NB4 (cell line): ENCODE results near the gene PLEKHM2.

Experiments
- DNase-seq: peaks from one replicate; pipeline ENCODE4 v3.0.0; 2010; ENCODE audit warnings: low read depth
- H3K4me3 ChIP-seq: one replicate; pipeline ENCODE4 v1.5.1; 2011; ENCODE audit warnings: mild to moderate bottlenecking, low read depth, low read length, moderate library complexity
- MAX ChIP-seq: IDR thresholded peaks from 2 replicates; pipeline ENCODE4 v1.6.1; 2011; ENCODE audit warnings: low read depth, low read length
- MYC ChIP-seq: IDR thresholded peaks from 2 replicates; pipeline ENCODE4 v1.6.1; 2011; ENCODE audit warnings: low read depth, low read length
- POLR2A ChIP-seq: IDR thresholded peaks from 2 replicates; pipeline ENCODE4 v1.6.1; 2011; ENCODE audit warnings: mild to moderate bottlenecking; ENCODE audit not compliant: insufficient read length; ENCODE audit errors: extremely low read depth
- TF ChIP-seq, protein P1 (sequence below): IDR thresholded peaks from one replicate; pipeline ENCODE4 v1.5.1; 2012; ENCODE audit warnings: low read depth, low read length

The PLEKHM2 gene

GRCh38 chr1:15706751-15707150 is 22.6 kb downstream of the PLEKHM2 start:
- no peak overlapping the region for H3K4me3 ChIP-seq
- TF ChIP-seq MAX = no peak
- TF ChIP-seq, protein P1, sequence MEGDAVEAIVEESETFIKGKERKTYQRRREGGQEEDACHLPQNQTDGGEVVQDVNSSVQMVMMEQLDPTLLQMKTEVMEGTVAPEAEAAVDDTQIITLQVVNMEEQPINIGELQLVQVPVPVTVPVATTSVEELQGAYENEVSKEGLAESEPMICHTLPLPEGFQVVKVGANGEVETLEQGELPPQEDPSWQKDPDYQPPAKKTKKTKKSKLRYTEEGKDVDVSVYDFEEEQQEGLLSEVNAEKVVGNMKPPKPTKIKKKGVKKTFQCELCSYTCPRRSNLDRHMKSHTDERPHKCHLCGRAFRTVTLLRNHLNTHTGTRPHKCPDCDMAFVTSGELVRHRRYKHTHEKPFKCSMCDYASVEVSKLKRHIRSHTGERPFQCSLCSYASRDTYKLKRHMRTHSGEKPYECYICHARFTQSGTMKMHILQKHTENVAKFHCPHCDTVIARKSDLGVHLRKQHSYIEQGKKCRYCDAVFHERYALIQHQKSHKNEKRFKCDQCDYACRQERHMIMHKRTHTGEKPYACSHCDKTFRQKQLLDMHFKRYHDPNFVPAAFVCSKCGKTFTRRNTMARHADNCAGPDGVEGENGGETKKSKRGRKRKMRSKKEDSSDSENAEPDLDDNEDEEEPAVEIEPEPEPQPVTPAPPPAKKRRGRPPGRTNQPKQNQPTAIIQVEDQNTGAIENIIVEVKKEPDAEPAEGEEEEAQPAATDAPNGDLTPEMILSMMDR = no peak
- TF ChIP-seq POLR2A = no peak
- TF ChIP-seq MYC = no peak
- DNase-seq = no peak

- DNase-seq = no peak
- TF ChIP-seq, protein P1 = no peak
- TF ChIP-seq POLR2A (no peak), MYC (no peak), MAX (no peak)
- H3K4me3 ChIP-seq = no peak overlapping the region
These were observed 23.3 kb downstream of the PLEKHM2 start for GRCh38 chr1:15707239-15707925.

- DNase-seq = no peak
- no peak overlapping the region for H3K4me3 ChIP-seq
- no peak for TF ChIP-seq MAX
- TF ChIP-seq, protein P1 = no peak
- no peak for TF ChIP-seq MYC
- no peak for TF ChIP-seq POLR2A
These were observed 24.5 kb downstream of the PLEKHM2 start for GRCh38 chr1:15708486-15709137.

GRCh38 chr1:15709226-15709625 is 25.1 kb downstream of the PLEKHM2 start:
- DNase-seq = no peak
- H3K4me3 ChIP-seq = no peak overlapping the region
- TF ChIP-seq, protein P1 = no peak
- TF ChIP-seq POLR2A (no peak), MYC (no peak), MAX (no peak)

- no peak for DNase-seq
- TF ChIP-seq MYC = no peak
- no peak for TF ChIP-seq POLR2A
- TF ChIP-seq MAX = no peak
- TF ChIP-seq, protein P1 = no peak
- no peak overlapping the region for H3K4me3 ChIP-seq
These were observed 28.0 kb downstream of the PLEKHM2 start for GRCh38 chr1:15712168-15712567.
